HG02970 (cell line): Measurements from ENCODE around the gene ANK2.

Source experiments
- ATAC-seq: cut with Tn5 transposase; IDR thresholded peaks from one replicate; pipeline ENCODE4 v1.9.1; 2021; ENCODE audit warnings: mild to moderate bottlenecking, moderate library complexity, moderate number of reproducible peaks; ENCODE audit not compliant: unreplicated experiment, low FRiP score

Gene ANK2

GRCh38 chr4:113325876-113326615 is 276.6 kb downstream of the ANK2 start:
- ATAC-seq: no peak

GRCh38 chr4:113327494-113327893 is 278.0 kb downstream of the ANK2 start:
- no peak for ATAC-seq

GRCh38 chr4:113328514-113328913 is 279.1 kb downstream of the ANK2 start:
- ATAC-seq: no peak

GRCh38 chr4:113330200-113330599 is 280.7 kb downstream of the ANK2 start:
- ATAC-seq: no peak

- no peak for ATAC-seq
Observed at GRCh38 chr4:113331811-113332210, 282.4 kb downstream of the ANK2 start.

- no peak for ATAC-seq
Observed at GRCh38 chr4:113332701-113333100, 283.2 kb downstream of the ANK2 start.

GRCh38 chr4:113335746-113336145 is 286.3 kb downstream of the ANK2 start:
- no peak for ATAC-seq

GRCh38 chr4:113336556-113336955 is 287.1 kb downstream of the ANK2 start:
- no peak for ATAC-seq

- no peak for ATAC-seq
Observed at GRCh38 chr4:113339430-113339813, 290.0 kb downstream of the ANK2 start.

- no peak for ATAC-seq
Observed at GRCh38 chr4:113344100-113344499, 294.6 kb downstream of the ANK2 start.

GRCh38 chr4:113347245-113347644 is 297.8 kb downstream of the ANK2 start:
- ATAC-seq: no peak

GRCh38 chr4:113349430-113349829 is 300.0 kb downstream of the ANK2 start:
- ATAC-seq: no peak

- no peak for ATAC-seq
Observed at GRCh38 chr4:113350576-113350975, 301.1 kb downstream of the ANK2 start.

GRCh38 chr4:113355550-113356371 is 306.3 kb downstream of the ANK2 start:
- ATAC-seq: peak; percentile 99

- ATAC-seq: no peak
Observed at GRCh38 chr4:113356453-113356852, 307.0 kb downstream of the ANK2 start.

- no peak for ATAC-seq
Observed at GRCh38 chr4:113358784-113359183, 309.3 kb downstream of the ANK2 start.

- ATAC-seq: no peak
Observed at GRCh38 chr4:113365377-113365776, 315.9 kb downstream of the ANK2 start.

GRCh38 chr4:113368056-113368455 is 318.6 kb downstream of the ANK2 start:
- ATAC-seq: no peak

GRCh38 chr4:113371111-113371510 is 321.7 kb downstream of the ANK2 start:
- ATAC-seq: no peak

- no peak for ATAC-seq
Observed at GRCh38 chr4:113375964-113376666, 326.7 kb downstream of the ANK2 start.

- ATAC-seq: no peak
Observed at GRCh38 chr4:113378836-113379235, 329.4 kb downstream of the ANK2 start.
